Measurements from ENCODE around the gene RFK. TPM values are rescaled to one million over a fixed set of nuclear protein-coding genes. Genes with fewer than 3 reads are reported as not detected.
A peak's percentile ranks its signal among the peaks of the same experiment; 100 is the strongest.

RFK gene
- polyA plus RNA-seq, 3 donors: 26.1 to 32.9 (median 27.9) TPM

- no peak for DNase-seq (ENCODE audit: extremely low read depth in 1 of 11, low read depth in 9 of 11, low spot score in 4 of 11)
Measured at GRCh38 chr9:76419782-76420380, 25.7 kb upstream of the RFK start.

- no peak for DNase-seq (ENCODE audit: extremely low read depth in 1 of 11, low read depth in 9 of 11, low spot score in 4 of 11)
Measured at GRCh38 chr9:76417394-76417793, 23.2 kb upstream of the RFK start.

GRCh38 chr9:76415731-76416130 lies 21.5 kb upstream of the RFK start:
- no peak for DNase-seq (ENCODE audit: extremely low read depth in 1 of 11, low read depth in 9 of 11, low spot score in 4 of 11)

- DNase-seq (ENCODE audit: extremely low read depth in 1 of 11, low read depth in 9 of 11, low spot score in 4 of 11): no peak
Measured at GRCh38 chr9:76415154-76415553, 20.9 kb upstream of the RFK start.

GRCh38 chr9:76414661-76415060 lies 20.4 kb upstream of the RFK start:
- no peak for DNase-seq (ENCODE audit: extremely low read depth in 1 of 11, low read depth in 9 of 11, low spot score in 4 of 11)

GRCh38 chr9:76413658-76414057 lies 19.4 kb upstream of the RFK start:
- no peak for DNase-seq (ENCODE audit: extremely low read depth in 1 of 11, low read depth in 9 of 11, low spot score in 4 of 11)

- DNase-seq (ENCODE audit: extremely low read depth in 1 of 11, low read depth in 9 of 11, low spot score in 4 of 11): no peak
Measured at GRCh38 chr9:76412638-76413037, 18.4 kb upstream of the RFK start.

- no peak for DNase-seq (ENCODE audit: extremely low read depth in 1 of 11, low read depth in 9 of 11, low spot score in 4 of 11)
Measured at GRCh38 chr9:76405868-76406267, 11.6 kb upstream of the RFK start.

- DNase-seq (ENCODE audit: extremely low read depth in 1 of 11, low read depth in 9 of 11, low spot score in 4 of 11): no peak
Measured at GRCh38 chr9:76405340-76405739, 11.1 kb upstream of the RFK start.

GRCh38 chr9:76404401-76404800 lies 10.2 kb upstream of the RFK start:
- no peak for DNase-seq (ENCODE audit: extremely low read depth in 1 of 11, low read depth in 9 of 11, low spot score in 4 of 11)

- DNase-seq (ENCODE audit: extremely low read depth in 1 of 11, low read depth in 9 of 11, low spot score in 4 of 11): peak in 3 of 11 donors; percentile 9 to 29 (median 24)
Measured at GRCh38 chr9:76403352-76403751, 9.1 kb upstream of the RFK start.

GRCh38 chr9:76401580-76402354 lies 7.5 kb upstream of the RFK start:
- DNase-seq (ENCODE audit: extremely low read depth in 1 of 11, low read depth in 9 of 11, low spot score in 4 of 11): no peak

- no peak for DNase-seq (ENCODE audit: extremely low read depth in 1 of 11, low read depth in 9 of 11, low spot score in 4 of 11)
Measured at GRCh38 chr9:76401176-76401575, 7.0 kb upstream of the RFK start.

- no peak for DNase-seq (ENCODE audit: extremely low read depth in 1 of 11, low read depth in 9 of 11, low spot score in 4 of 11)
Measured at GRCh38 chr9:76400534-76401096, 6.4 kb upstream of the RFK start.

- no peak for DNase-seq (ENCODE audit: extremely low read depth in 1 of 11, low read depth in 9 of 11, low spot score in 4 of 11)
Measured at GRCh38 chr9:76399856-76400255, 5.6 kb upstream of the RFK start.

GRCh38 chr9:76396597-76396996 lies 2.4 kb upstream of the RFK start:
- DNase-seq (ENCODE audit: extremely low read depth in 1 of 11, low read depth in 9 of 11, low spot score in 4 of 11): no peak

- DNase-seq (ENCODE audit: extremely low read depth in 1 of 11, low read depth in 9 of 11, low spot score in 4 of 11): no peak
Measured at GRCh38 chr9:76396144-76396543, 1.9 kb upstream of the RFK start.

GRCh38 chr9:76395381-76395780 lies 1.2 kb upstream of the RFK start:
- no peak for DNase-seq (ENCODE audit: extremely low read depth in 1 of 11, low read depth in 9 of 11, low spot score in 4 of 11)

- peak in 2 of 11 donors; percentile 28 to 44 for DNase-seq (ENCODE audit: extremely low read depth in 1 of 11, low read depth in 9 of 11, low spot score in 4 of 11)
Measured at GRCh38 chr9:76394960-76395252, 680 bp upstream of the RFK start.

- DNase-seq (ENCODE audit: extremely low read depth in 1 of 11, low read depth in 9 of 11, low spot score in 4 of 11): no peak
Measured at GRCh38 chr9:76390656-76391055, 3.6 kb downstream of the RFK start.

- no peak for DNase-seq (ENCODE audit: extremely low read depth in 1 of 11, low read depth in 9 of 11, low spot score in 4 of 11)
Measured at GRCh38 chr9:76379494-76379893, 14.7 kb downstream of the RFK start.
